Measurements from ENCODE around the gene POU3F2. TPM values are rescaled to one million over a fixed set of nuclear protein-coding genes. Genes with fewer than 3 reads are reported as not detected.

POU3F2 gene
- total RNA-seq, 1 experiment from 2014 or later, result 0.07 TPM

DNA sequence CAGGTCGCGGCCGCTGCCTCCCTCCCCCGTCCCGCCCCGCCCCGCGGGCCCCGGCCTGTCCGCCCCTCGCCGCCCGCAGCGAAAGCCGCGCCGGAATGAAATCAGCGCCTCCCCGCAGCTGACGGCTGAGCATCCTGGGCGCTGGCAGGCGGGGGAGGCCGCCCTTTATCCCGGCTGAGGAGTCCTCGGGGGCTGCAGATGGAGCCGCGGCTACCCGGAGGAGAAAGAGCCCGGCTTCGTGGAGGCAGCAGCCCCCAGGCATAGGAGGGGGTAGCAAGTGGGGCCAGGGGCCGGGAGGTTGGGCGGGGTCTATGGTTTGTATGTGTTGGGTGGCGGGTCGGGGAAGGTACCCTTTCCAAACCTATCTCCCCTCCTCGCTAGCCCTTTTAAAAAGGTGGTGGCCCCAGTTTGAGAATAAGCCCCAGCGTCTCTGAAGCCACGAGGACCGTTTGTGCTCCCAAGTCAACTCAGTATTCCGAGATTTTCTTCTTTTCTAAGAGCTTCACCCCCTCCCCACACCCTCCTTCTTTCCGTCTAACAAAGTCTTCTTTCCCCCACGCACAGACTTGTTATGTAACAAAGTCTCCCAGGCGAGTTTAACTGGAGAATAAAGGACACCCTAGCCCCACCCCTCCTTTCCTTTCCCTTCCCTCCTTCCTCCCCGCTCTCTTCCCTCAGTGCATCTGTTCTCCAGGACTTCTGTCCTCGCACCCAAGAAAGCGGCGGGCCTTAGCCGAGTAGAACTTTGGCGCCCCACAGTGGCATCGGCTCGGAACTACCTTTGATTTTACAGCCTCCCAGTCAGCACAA lies 11.0 kb downstream of the POU3F2 start:
- CTCF ChIA-PET, result interaction anchor here (0.6 kb wide), 2 partner anchors 214 to 1345 kb away, joined by 3 to 4 read pairs; no protein-coding TSS in a partner anchor
- Histone ChIP-seq H3K79me2 (ENCODE audit: low read length) (no peaks in the 10 kb centered on the region), H3K27me3 (ENCODE audit: low read length) (peaks cover 53% of the 10 kb centered on the region), H3K9ac (ENCODE audit: low read length) (no peak overlapping the region), H3K9me3 (ENCODE audit: low read length) (no peaks in the 10 kb centered on the region), H4K20me1 (ENCODE audit: low read length) (no peaks in the 10 kb centered on the region), H3K27ac (ENCODE audit: low read length) (no peak overlapping the region), H3K4me3 (ENCODE audit: low read length) (no peak overlapping the region), H3K36me3 (ENCODE audit: low read depth, low read length) (no peaks in the 10 kb centered on the region), H3K4me2 (ENCODE audit: low read length) (peak overlapping the region; percentile 49; the same call in 1 of the 2 replicates), H3K4me1 (ENCODE audit: insufficient read depth, low read length) (no peaks in the 10 kb centered on the region), H3F3A (ENCODE audit: low read length, unreplicated experiment) (no peaks in the 10 kb centered on the region), H2AFZ (ENCODE audit: low read length) (no peak overlapping the region), H3K9me2 (replicated peaks; ENCODE audit: low read length) (no peaks in the 10 kb centered on the region)
- no TSS peak for BruUV-seq (replicated peaks)
- peak; percentile 79 for ATAC-seq
- intact Hi-C loops (cut with micrococcal nuclease), result loop anchor here (1.0 to 5.0 kb wide), 4 partner anchors 77 to 1348 kb away; no protein-coding TSS in a partner anchor
- POLR2A ChIA-PET (ENCODE audit: unreplicated experiment), result no interaction called here
- peak; percentile 74 for DNase-seq
- TF ChIP-seq CTCF (conservative IDR thresholded peaks at IDR 0.05; ENCODE audit: low read depth, low read length), result peak; percentile 81
- TF ChIP-seq EZH2phosphoT487 (IDR thresholded peaks at IDR 0.05; ENCODE audit: borderline replicate concordance, low read length), result no peak

GRCh38 chr6:98846021-98846380 lies 11.6 kb downstream of the POU3F2 start:
- BruUV-seq (replicated peaks), result no TSS peak
- H3K27me3 ChIP-seq (ENCODE audit: low read length), result peaks cover 47% of the 10 kb centered on the region
- H3K36me3 ChIP-seq (ENCODE audit: low read depth, low read length), result no peaks in the 10 kb centered on the region
- DNase-seq (no peak), ATAC-seq (no peak)
- no peaks in the 10 kb centered on the region for H3K9me2 ChIP-seq (replicated peaks; ENCODE audit: low read length)
- POLR2A ChIA-PET (ENCODE audit: unreplicated experiment), result no interaction called here
- TF ChIP-seq EZH2phosphoT487 (IDR thresholded peaks at IDR 0.05; ENCODE audit: borderline replicate concordance, low read length) (no peak), EZH2 (IDR thresholded peaks at IDR 0.05; ENCODE audit: low read length, unreplicated experiment) (no peak), CTCF (conservative IDR thresholded peaks at IDR 0.05; ENCODE audit: low read depth, low read length) (no peak)
- no peak overlapping the region for H2AFZ ChIP-seq (ENCODE audit: low read length)
- no peaks in the 10 kb centered on the region for H3K9me3 ChIP-seq (ENCODE audit: low read length)
- H3F3A ChIP-seq (ENCODE audit: low read length, unreplicated experiment), result no peaks in the 10 kb centered on the region
- H3K4me3 ChIP-seq (ENCODE audit: low read length), result no peak overlapping the region
- CTCF ChIA-PET, result no interaction called here
- intact Hi-C loops (cut with micrococcal nuclease), result loop anchor here (1.0 to 5.0 kb wide), 3 partner anchors 273 to 1349 kb away; no protein-coding TSS in a partner anchor
- H3K4me1 ChIP-seq (ENCODE audit: insufficient read depth, low read length), result no peaks in the 10 kb centered on the region
- no peak overlapping the region for H3K27ac ChIP-seq (ENCODE audit: low read length)
- no peaks in the 10 kb centered on the region for H3K79me2 ChIP-seq (ENCODE audit: low read length)
- H3K4me2 ChIP-seq (ENCODE audit: low read length), result no peak overlapping the region
- H3K9ac ChIP-seq (ENCODE audit: low read length), result no peak overlapping the region
- H4K20me1 ChIP-seq (ENCODE audit: low read length), result no peaks in the 10 kb centered on the region

DNA sequence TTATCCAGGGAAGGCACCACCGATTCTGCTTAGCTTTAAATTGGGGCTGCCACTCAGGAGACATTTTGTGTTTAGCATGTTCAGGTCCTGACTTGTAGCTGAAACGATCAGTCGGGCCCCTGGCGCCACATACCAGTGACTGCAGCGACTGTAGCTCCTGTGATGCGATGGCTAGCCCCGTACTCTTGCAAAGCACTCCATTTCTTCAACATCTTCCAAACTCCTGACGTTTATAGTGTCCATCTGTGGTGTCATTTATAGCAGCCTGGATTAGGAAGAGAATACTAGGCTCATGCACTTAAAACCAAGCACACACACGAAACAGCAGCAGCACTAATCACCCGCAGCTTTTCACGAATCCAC lies 13.0 kb downstream of the POU3F2 start:
- intact Hi-C loops (cut with micrococcal nuclease), result loop anchor here (5.0 kb wide), 2 partner anchors 795 to 1350 kb away; no protein-coding TSS in a partner anchor
- Histone ChIP-seq H3K4me2 (ENCODE audit: low read length) (no peak overlapping the region), H3K4me1 (ENCODE audit: insufficient read depth, low read length) (no peaks in the 10 kb centered on the region), H3K9ac (ENCODE audit: low read length) (no peak overlapping the region), H3K9me2 (replicated peaks; ENCODE audit: low read length) (no peaks in the 10 kb centered on the region), H4K20me1 (ENCODE audit: low read length) (no peaks in the 10 kb centered on the region), H3K9me3 (ENCODE audit: low read length) (no peaks in the 10 kb centered on the region), H3F3A (ENCODE audit: low read length, unreplicated experiment) (no peaks in the 10 kb centered on the region), H2AFZ (ENCODE audit: low read length) (no peak overlapping the region), H3K36me3 (ENCODE audit: low read depth, low read length) (no peaks in the 10 kb centered on the region), H3K4me3 (ENCODE audit: low read length) (no peak overlapping the region), H3K79me2 (ENCODE audit: low read length) (no peaks in the 10 kb centered on the region), H3K27me3 (ENCODE audit: low read length) (peaks cover 33% of the 10 kb centered on the region), H3K27ac (ENCODE audit: low read length) (no peak overlapping the region)
- DNase-seq (no peak), ATAC-seq (no peak)
- BruUV-seq (replicated peaks), result no TSS peak
- ChIA-PET POLR2A (ENCODE audit: unreplicated experiment) (no interaction called here), CTCF (no interaction called here)
- TF ChIP-seq EZH2phosphoT487 (IDR thresholded peaks at IDR 0.05; ENCODE audit: borderline replicate concordance, low read length), result no peak
- no peak for TF ChIP-seq CTCF (conservative IDR thresholded peaks at IDR 0.05; ENCODE audit: low read depth, low read length)
- TF ChIP-seq EZH2 (IDR thresholded peaks at IDR 0.05; ENCODE audit: low read length, unreplicated experiment), result no peak

Measured in PC-3 (cell line).